Measurements from ENCODE around the gene RPRD2. TPM values are rescaled to one million over a fixed set of nuclear protein-coding genes. Genes with fewer than 3 reads are reported as not detected.

The RPRD2 gene
- total RNA-seq, 1 experiment from 2014 or later = 12.5 TPM

DNA sequence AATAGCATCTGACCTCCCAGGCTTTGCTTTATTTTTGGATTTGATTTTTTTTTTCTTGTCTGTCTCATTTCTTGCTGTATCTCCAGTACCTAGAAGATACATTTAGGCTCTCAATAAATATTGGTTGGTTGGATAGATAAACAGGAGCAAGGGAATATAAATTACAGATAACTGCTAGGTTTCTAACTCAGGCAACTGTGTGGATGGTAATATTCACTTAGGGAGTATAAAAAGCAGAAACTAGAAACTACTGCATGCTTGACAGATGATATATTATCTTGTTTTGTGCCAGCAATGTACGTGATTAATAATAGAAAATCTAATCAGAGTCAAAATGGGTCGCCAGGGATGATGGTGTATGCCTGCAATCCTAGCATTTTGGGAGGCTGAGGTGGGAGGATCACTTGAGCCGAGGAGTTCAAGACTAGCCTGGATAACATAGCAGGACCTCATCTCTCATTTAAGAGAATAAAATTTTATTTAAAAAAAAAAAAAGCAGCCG, 92.2 kb downstream of the RPRD2 start:
- H3K9me2 ChIP-seq (replicated peaks; ENCODE audit: low read length) = no peaks in the 10 kb centered on the region
- no peaks in the 10 kb centered on the region for H3K9me3 ChIP-seq (ENCODE audit: low read length)
- H3K79me2 ChIP-seq (ENCODE audit: low read length) = no peaks in the 10 kb centered on the region
- CTCF ChIA-PET = no interaction called here
- no peak overlapping the region for H3K27ac ChIP-seq (ENCODE audit: low read length)
- H3K27me3 ChIP-seq (ENCODE audit: low read length) = no peaks in the 10 kb centered on the region
- H3K4me2 ChIP-seq (ENCODE audit: low read length) = no peak overlapping the region
- no peaks in the 10 kb centered on the region for H4K20me1 ChIP-seq (ENCODE audit: low read length)
- peaks cover 21% of the 10 kb centered on the region for H3K36me3 ChIP-seq (ENCODE audit: low read depth, low read length)
- H2AFZ ChIP-seq (ENCODE audit: low read length) = no peak overlapping the region
- TF ChIP-seq EZH2 (IDR thresholded peaks at IDR 0.05; ENCODE audit: low read length, unreplicated experiment) (no peak), EZH2phosphoT487 (IDR thresholded peaks at IDR 0.05; ENCODE audit: borderline replicate concordance, low read length) (no peak)
- TF ChIP-seq, protein P1, sequence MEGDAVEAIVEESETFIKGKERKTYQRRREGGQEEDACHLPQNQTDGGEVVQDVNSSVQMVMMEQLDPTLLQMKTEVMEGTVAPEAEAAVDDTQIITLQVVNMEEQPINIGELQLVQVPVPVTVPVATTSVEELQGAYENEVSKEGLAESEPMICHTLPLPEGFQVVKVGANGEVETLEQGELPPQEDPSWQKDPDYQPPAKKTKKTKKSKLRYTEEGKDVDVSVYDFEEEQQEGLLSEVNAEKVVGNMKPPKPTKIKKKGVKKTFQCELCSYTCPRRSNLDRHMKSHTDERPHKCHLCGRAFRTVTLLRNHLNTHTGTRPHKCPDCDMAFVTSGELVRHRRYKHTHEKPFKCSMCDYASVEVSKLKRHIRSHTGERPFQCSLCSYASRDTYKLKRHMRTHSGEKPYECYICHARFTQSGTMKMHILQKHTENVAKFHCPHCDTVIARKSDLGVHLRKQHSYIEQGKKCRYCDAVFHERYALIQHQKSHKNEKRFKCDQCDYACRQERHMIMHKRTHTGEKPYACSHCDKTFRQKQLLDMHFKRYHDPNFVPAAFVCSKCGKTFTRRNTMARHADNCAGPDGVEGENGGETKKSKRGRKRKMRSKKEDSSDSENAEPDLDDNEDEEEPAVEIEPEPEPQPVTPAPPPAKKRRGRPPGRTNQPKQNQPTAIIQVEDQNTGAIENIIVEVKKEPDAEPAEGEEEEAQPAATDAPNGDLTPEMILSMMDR (conservative IDR thresholded peaks at IDR 0.05; ENCODE audit: low read depth, low read length) = no peak
- intact Hi-C loops (cut with micrococcal nuclease) = no loop called here
- POLR2A ChIA-PET (ENCODE audit: unreplicated experiment) = no interaction called here
- no peaks in the 10 kb centered on the region for H3K4me1 ChIP-seq (ENCODE audit: insufficient read depth, low read length)
- H3K4me3 ChIP-seq (ENCODE audit: low read length) = no peak overlapping the region
- BruUV-seq (replicated peaks) = no TSS peak
- H3F3A ChIP-seq (ENCODE audit: low read length, unreplicated experiment) = no peaks in the 10 kb centered on the region
- ATAC-seq (no peak), DNase-seq (no peak)
- no peak overlapping the region for H3K9ac ChIP-seq (ENCODE audit: low read length)

- BruUV-seq (replicated peaks) = no TSS peak
- no peaks in the 10 kb centered on the region for H3K4me1 ChIP-seq (ENCODE audit: insufficient read depth, low read length)
- H3F3A ChIP-seq (ENCODE audit: low read length, unreplicated experiment) = no peaks in the 10 kb centered on the region
- no peaks in the 10 kb centered on the region for H4K20me1 ChIP-seq (ENCODE audit: low read length)
- no peak overlapping the region for H3K4me3 ChIP-seq (ENCODE audit: low read length)
- no peaks in the 10 kb centered on the region for H3K9me2 ChIP-seq (replicated peaks; ENCODE audit: low read length)
- ATAC-seq (peak; percentile 66), DNase-seq (peak; percentile 79)
- no peak overlapping the region for H3K4me2 ChIP-seq (ENCODE audit: low read length)
- H3K27me3 ChIP-seq (ENCODE audit: low read length) = no peaks in the 10 kb centered on the region
- H3K79me2 ChIP-seq (ENCODE audit: low read length) = no peaks in the 10 kb centered on the region
- H3K9ac ChIP-seq (ENCODE audit: low read length) = no peak overlapping the region
- H3K27ac ChIP-seq (ENCODE audit: low read length) = no peak overlapping the region
- ChIA-PET CTCF (interaction anchor here (0.6 kb wide), 1 partner anchor 35 kb away, joined by 3 read pairs; no protein-coding TSS in a partner anchor), POLR2A (ENCODE audit: unreplicated experiment) (no interaction called here)
- intact Hi-C loops (cut with micrococcal nuclease) = loop anchor here (1.0 to 10.0 kb wide), 3 partner anchors 68 to 210 kb away; partner anchors contain the start of genes ADAMTSL4 and CA14
- TF ChIP-seq, protein P1 (conservative IDR thresholded peaks at IDR 0.05; ENCODE audit: low read depth, low read length) = peak; percentile 83
- no peak for TF ChIP-seq EZH2 (IDR thresholded peaks at IDR 0.05; ENCODE audit: low read length, unreplicated experiment)
- peaks cover 14% of the 10 kb centered on the region; the same call in 1 of the 2 replicates for H3K36me3 ChIP-seq (ENCODE audit: low read depth, low read length)
- no peak overlapping the region for H2AFZ ChIP-seq (ENCODE audit: low read length)
- H3K9me3 ChIP-seq (ENCODE audit: low read length) = no peaks in the 10 kb centered on the region
Observed at GRCh38 chr1:150464422-150464826, 100.5 kb downstream of the RPRD2 start.

DNA sequence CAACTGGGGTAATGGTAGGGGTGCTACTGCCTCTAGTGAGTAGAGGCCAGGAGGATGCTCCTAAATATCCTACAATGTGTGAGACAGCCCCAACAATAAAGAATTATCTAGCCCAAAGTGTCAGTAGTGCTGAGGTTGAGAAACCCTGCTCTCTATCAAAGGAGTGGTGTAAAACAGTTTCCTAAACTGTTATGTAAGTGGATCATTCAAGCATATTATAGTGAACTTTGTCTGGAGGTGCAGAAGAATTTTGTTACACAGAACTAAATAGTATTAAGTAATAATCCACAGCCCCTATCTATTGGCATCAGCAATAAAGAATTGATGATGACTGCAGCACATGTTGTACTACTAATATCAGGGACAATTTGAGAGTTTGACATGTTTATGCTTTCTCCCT, 103.0 kb downstream of the RPRD2 start:
- Histone ChIP-seq H3K4me1 (ENCODE audit: insufficient read depth, low read length) (no peaks in the 10 kb centered on the region), H4K20me1 (ENCODE audit: low read length) (no peaks in the 10 kb centered on the region), H3K27me3 (ENCODE audit: low read length) (no peaks in the 10 kb centered on the region), H3K27ac (ENCODE audit: low read length) (no peak overlapping the region), H3K9ac (ENCODE audit: low read length) (no peak overlapping the region), H3K4me2 (ENCODE audit: low read length) (no peak overlapping the region), H2AFZ (ENCODE audit: low read length) (no peak overlapping the region), H3K36me3 (ENCODE audit: low read depth, low read length) (peaks cover 27% of the 10 kb centered on the region), H3F3A (ENCODE audit: low read length, unreplicated experiment) (no peaks in the 10 kb centered on the region), H3K9me3 (ENCODE audit: low read length) (no peaks in the 10 kb centered on the region), H3K4me3 (ENCODE audit: low read length) (no peak overlapping the region), H3K9me2 (replicated peaks; ENCODE audit: low read length) (no peaks in the 10 kb centered on the region), H3K79me2 (ENCODE audit: low read length) (no peaks in the 10 kb centered on the region)
- TF ChIP-seq, protein P1 (conservative IDR thresholded peaks at IDR 0.05; ENCODE audit: low read depth, low read length) = no peak
- TF ChIP-seq EZH2 (IDR thresholded peaks at IDR 0.05; ENCODE audit: low read length, unreplicated experiment) = no peak
- TF ChIP-seq EZH2phosphoT487 (IDR thresholded peaks at IDR 0.05; ENCODE audit: borderline replicate concordance, low read length) = no peak
- no peak for DNase-seq
- BruUV-seq (replicated peaks) = no TSS peak
- ChIA-PET POLR2A (ENCODE audit: unreplicated experiment) (no interaction called here), CTCF (no interaction called here)
- no peak for ATAC-seq
- intact Hi-C loops (cut with micrococcal nuclease) = loop anchor here (10.0 kb wide), 1 partner anchor 212 kb away; the partner anchor contains the start of gene CA14
